Ishikawa (cell line): ENCODE measurements around the gene S100A4.

Source experiments
- CEBPB ChIP-seq: IDR thresholded peaks from 2 replicates; pipeline ENCODE4 v1.6.1; 2012
- CREB1 ChIP-seq: IDR thresholded peaks from 2 replicates; pipeline ENCODE4 v1.6.1; 2012; ENCODE audit warnings: low read depth
- EGR1 ChIP-seq: IDR thresholded peaks from 2 replicates; pipeline ENCODE4 v1.6.1; 2012
- EP300 ChIP-seq: IDR thresholded peaks from 2 replicates; pipeline ENCODE4 v1.6.1; 2012; ENCODE audit warnings: borderline replicate concordance
- FOXM1 ChIP-seq: IDR thresholded peaks from 2 replicates; pipeline ENCODE4 v1.6.1; 2012; ENCODE audit warnings: low read depth, borderline replicate concordance
- NFIC ChIP-seq: IDR thresholded peaks from 2 replicates; pipeline ENCODE4 v1.6.1; 2012
- RAD21 ChIP-seq: IDR thresholded peaks from 2 replicates; pipeline ENCODE4 v1.6.1; 2012; ENCODE audit warnings: low read depth
- REST ChIP-seq: IDR thresholded peaks from 2 replicates; pipeline ENCODE4 v1.6.1; 2012; ENCODE audit warnings: low read depth, mild to moderate bottlenecking
- TAF1 ChIP-seq: IDR thresholded peaks from 2 replicates; pipeline ENCODE4 v1.6.1; 2012; ENCODE audit warnings: low read depth, mild to moderate bottlenecking
- TCF12 ChIP-seq: IDR thresholded peaks from 2 replicates; pipeline ENCODE4 v1.6.1; 2012; ENCODE audit warnings: low read depth
- TEAD4 ChIP-seq: IDR thresholded peaks from 2 replicates; pipeline ENCODE4 v1.6.1; 2012
- YY1 ChIP-seq: IDR thresholded peaks from 2 replicates; pipeline ENCODE4 v1.6.1; 2012; ENCODE audit warnings: low read depth
- ZBTB7A ChIP-seq: IDR thresholded peaks from 2 replicates; pipeline ENCODE4 v1.6.1; 2012; ENCODE audit warnings: low read depth
- TF ChIP-seq, protein P1 (sequence below): IDR thresholded peaks from 2 replicates; pipeline ENCODE4 v1.6.1; 2012
- TF ChIP-seq, protein P2 (sequence below): IDR thresholded peaks from 2 replicates; pipeline ENCODE4 v1.6.1; 2012

S100A4 gene

DNA sequence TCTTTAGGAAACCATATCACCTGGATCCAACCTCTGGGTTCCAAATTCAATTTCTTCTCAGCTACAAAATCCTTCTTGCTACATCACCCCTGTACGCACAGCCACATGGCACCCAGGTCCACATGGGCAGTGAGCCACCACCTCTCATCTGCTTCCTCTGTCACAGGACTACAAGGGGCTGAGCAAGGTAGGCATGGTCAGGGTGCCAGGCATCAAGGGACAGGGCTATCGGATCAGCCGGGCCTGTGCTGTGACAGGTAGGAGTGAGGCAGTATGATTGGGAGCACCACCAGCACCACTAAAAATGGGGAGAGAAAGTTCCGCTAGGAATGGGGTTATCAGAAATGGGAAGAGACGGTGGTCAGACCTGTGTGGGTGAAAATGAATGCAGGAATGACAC, 39.2 kb downstream of the S100A4 start:
- TF ChIP-seq TAF1 (no peak), NFIC (no peak), REST (no peak), YY1 (no peak), ZBTB7A (no peak), CEBPB (no peak), EP300 (no peak), TEAD4 (no peak), RAD21 (no peak), EGR1 (no peak), FOXM1 (no peak), TCF12 (no peak)
- TF ChIP-seq, protein P1, sequence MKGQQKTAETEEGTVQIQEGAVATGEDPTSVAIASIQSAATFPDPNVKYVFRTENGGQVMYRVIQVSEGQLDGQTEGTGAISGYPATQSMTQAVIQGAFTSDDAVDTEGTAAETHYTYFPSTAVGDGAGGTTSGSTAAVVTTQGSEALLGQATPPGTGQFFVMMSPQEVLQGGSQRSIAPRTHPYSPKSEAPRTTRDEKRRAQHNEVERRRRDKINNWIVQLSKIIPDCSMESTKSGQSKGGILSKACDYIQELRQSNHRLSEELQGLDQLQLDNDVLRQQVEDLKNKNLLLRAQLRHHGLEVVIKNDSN = no peak

- TF ChIP-seq RAD21 = no peak
- no peak for TF ChIP-seq YY1
- no peak for TF ChIP-seq TEAD4
- no peak for TF ChIP-seq FOXM1
- TF ChIP-seq CEBPB = no peak
- TF ChIP-seq TCF12 = no peak
- no peak for TF ChIP-seq CREB1
- TF ChIP-seq ZBTB7A = no peak
- no peak for TF ChIP-seq REST
- TF ChIP-seq NFIC = no peak
- TF ChIP-seq EGR1 = no peak
- TF ChIP-seq, protein P2, sequence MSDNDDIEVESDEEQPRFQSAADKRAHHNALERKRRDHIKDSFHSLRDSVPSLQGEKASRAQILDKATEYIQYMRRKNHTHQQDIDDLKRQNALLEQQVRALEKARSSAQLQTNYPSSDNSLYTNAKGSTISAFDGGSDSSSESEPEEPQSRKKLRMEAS = no peak
- no peak for TF ChIP-seq TAF1
- TF ChIP-seq EP300 = no peak
- TF ChIP-seq, protein P1 = no peak
Observed at GRCh38 chr1:153505576-153505975, 40.0 kb downstream of the S100A4 start.

GRCh38 chr1:153503766-153504165, 41.8 kb downstream of the S100A4 start:
- no peak for TF ChIP-seq REST
- TF ChIP-seq YY1 = no peak
- TF ChIP-seq, protein P1 = no peak
- no peak for TF ChIP-seq ZBTB7A
- TF ChIP-seq CREB1 = no peak
- no peak for TF ChIP-seq EP300

DNA sequence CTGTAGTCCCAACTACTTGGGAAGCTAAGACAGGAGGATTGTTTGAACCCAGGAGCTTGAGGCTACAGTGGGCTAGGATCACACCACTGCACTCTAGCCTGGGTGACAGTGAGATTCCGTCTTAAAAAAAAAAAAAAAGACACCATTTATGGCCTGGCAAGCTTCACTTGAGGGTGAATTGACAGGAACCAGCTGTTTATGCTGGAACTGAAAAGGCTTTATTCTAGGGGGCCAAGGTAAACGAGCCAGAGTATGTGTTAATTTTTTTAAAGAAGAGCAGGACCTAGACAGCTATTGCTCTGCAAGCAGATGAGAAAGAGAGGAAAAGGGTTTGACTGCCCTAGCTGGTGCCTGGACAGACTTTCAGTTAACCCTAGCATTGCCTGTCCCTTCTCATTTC, 46.9 kb downstream of the S100A4 start:
- no peak for TF ChIP-seq TAF1
- TF ChIP-seq REST = no peak
- no peak for TF ChIP-seq EP300
- TF ChIP-seq CEBPB = no peak
- TF ChIP-seq RAD21 = no peak
- TF ChIP-seq FOXM1 = no peak
- TF ChIP-seq TEAD4 = no peak
- TF ChIP-seq, protein P1 = no peak
